Fibroblast of lung (primary cell): ENCODE measurements around the gene BCAS1.

Source experiments
- EZH2 ChIP-seq: IDR thresholded peaks from 2 replicates; pipeline ENCODE4 v1.5.1; 2012; ENCODE audit warnings: low read length, control low read depth, mild to moderate bottlenecking; ENCODE audit errors: missing control alignments
- TF ChIP-seq, protein P1 (sequence below), 2 donors: IDR thresholded peaks in 1 of 2; conservative IDR thresholded peaks in 1 of 2; 1 replicate in 1 of 2; 2 replicates in 1 of 2; pipeline ENCODE4 v1.5.1; 2011 to 2012; ENCODE audit warnings: low read length in 2 of 2, control low read depth in 1 of 2, inconsistent platforms in 1 of 2, low read depth in 1 of 2, mild to moderate bottlenecking in 1 of 2

DNA sequence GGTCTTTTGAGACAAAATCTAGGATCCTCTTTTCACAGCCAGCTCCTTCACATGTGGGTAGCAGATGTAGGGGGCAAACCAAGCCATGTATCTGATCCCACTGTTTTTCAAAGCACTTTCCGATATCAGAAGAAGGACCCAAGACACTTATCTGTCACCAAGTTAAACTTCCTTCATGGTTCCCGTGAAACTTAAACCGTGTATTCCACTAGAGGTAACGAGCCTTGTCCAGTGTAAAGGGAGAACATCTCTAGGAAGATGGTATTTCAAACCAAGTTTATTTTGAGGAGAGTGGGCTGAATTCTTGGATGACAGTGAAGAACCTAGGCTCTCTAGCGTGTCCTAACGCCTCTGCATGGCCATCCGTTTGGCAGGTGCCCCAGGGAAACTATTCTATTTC is 76.3 kb downstream of the BCAS1 start:
- no peak for TF ChIP-seq EZH2
- TF ChIP-seq, protein P1, sequence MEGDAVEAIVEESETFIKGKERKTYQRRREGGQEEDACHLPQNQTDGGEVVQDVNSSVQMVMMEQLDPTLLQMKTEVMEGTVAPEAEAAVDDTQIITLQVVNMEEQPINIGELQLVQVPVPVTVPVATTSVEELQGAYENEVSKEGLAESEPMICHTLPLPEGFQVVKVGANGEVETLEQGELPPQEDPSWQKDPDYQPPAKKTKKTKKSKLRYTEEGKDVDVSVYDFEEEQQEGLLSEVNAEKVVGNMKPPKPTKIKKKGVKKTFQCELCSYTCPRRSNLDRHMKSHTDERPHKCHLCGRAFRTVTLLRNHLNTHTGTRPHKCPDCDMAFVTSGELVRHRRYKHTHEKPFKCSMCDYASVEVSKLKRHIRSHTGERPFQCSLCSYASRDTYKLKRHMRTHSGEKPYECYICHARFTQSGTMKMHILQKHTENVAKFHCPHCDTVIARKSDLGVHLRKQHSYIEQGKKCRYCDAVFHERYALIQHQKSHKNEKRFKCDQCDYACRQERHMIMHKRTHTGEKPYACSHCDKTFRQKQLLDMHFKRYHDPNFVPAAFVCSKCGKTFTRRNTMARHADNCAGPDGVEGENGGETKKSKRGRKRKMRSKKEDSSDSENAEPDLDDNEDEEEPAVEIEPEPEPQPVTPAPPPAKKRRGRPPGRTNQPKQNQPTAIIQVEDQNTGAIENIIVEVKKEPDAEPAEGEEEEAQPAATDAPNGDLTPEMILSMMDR (conservative IDR thresholded peaks at IDR 0.05 in 1 of 2, IDR thresholded peaks at IDR 0.05 in 1 of 2; ENCODE audit: low read depth in 1 of 2, low read length in 2 of 2) = no peak
